HG02642 (cell line): Measurements from ENCODE around the gene ABHD17C.
"Not testable (repeated sequence)": the region's sequence is repeated elsewhere in the genome, so short reads cannot be mapped to it uniquely, and the experiment has no call there.

Source experiments
- ATAC-seq: cut with Tn5 transposase; IDR thresholded peaks from one replicate; pipeline ENCODE4 v1.9.1; 2021; ENCODE audit warnings: mild to moderate bottlenecking; ENCODE audit not compliant: unreplicated experiment, poor library complexity

Gene ABHD17C

DNA sequence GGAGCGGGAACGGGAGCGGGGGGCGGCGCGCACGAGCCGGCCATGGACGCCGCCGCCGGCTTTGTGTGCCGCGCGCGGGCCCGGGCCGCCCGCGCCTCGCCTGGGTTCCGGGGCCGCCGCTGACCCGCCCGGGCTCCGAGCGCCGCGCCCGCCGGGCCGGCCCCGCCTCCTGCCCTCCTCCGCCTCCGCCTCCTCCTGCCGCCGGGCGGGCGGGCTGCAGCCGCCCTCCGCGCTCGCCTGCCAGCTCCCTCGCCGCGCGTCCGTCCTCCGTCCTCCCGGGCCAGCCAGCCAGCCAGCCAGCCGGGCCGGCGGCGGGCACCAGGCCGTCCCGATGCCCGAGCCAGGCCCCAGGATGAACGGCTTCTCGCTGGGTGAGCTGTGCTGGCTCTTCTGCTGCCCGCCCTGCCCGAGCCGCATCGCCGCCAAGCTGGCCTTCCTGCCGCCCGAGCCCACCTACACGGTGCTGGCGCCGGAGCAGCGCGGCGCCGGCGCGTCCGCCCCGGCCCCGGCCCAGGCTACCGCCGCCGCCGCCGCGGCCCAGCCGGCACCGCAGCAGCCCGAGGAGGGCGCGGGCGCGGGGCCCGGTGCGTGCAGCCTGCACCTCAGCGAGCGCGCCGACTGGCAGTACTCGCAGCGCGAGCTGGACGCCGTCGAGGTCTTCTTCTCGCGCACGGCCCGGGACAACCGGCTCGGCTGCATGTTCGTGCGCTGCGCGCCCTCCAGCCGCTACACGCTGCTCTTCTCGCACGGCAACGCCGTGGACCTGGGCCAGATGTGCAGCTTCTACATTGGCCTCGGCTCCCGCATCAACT is at the start of gene ABHD17C:
TSS of gene ABHD17C (plus strand) at position 212 of the 812 bp plus-strand sequence. CDS start at position 332, 120 bp downstream.
- ATAC-seq = peak; percentile 79

DNA sequence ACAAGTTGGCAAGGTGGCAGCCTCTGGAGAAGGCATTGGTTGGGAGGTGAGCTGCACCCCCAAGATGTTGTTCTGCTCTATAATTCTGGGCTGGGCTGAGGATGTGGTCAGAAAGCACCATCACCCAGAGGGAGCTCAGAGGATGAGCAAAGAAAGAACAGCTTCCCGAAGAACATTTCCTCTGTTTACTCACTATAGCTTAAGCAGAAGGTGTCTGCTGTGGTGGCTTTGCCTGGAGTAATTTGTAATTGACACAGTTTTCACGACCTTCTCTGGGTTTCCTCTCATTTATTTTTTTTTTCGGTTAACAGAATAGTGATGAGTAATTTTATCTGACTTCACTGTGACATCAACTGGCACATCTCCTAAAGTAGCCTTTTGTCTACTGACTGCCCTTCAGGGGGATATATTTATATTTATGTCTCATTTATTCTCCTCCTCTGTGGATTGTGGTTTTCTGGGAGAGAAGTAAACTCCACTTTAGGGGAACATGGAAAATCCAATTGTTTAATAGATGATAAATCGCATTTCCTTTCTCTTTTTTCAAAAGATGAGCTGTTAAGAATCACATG is 49.5 kb upstream of the ABHD17C start:
- no peak for ATAC-seq

DNA sequence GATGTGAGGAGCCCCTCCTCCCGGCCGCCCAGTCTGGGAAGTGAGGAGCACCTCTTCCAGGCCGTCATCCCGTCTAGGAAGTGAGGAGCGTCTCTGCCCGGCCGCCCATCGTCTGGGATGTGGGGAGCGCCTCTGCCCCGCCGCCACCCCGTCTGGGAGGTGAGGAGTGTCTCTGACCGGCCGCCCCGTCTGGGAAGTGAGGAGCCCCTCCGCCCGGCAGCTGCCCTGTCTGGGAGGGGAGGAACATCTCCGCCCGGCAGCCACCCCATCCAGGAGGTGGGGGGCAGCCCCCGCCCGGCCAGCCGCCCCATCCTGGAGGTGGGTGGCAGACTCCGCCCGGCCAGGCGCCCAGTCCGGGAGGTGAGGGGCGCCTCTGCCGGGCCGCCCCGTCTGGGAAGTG is 47.7 kb upstream of the ABHD17C start:
- not testable (repeated sequence) for ATAC-seq

DNA sequence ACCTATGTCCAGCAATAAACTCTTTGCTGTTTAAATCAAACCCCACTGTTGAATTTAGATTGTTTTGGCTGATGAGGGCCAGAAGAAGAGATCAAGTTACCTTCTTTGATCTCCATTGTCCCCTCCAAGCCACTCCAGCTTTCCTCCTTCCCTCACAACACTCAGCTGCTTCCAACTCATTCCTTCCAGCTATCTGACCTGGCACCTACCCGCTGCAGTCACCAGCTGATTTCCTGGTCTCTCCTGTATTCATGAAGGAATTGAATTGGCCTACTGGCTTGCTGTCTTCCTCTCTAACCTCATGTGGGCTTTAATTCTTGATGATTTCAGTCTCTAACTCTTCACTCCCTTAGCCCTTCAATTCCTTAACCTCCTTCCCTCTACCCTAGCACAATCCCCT is 40.8 kb upstream of the ABHD17C start:
- no peak for ATAC-seq

DNA sequence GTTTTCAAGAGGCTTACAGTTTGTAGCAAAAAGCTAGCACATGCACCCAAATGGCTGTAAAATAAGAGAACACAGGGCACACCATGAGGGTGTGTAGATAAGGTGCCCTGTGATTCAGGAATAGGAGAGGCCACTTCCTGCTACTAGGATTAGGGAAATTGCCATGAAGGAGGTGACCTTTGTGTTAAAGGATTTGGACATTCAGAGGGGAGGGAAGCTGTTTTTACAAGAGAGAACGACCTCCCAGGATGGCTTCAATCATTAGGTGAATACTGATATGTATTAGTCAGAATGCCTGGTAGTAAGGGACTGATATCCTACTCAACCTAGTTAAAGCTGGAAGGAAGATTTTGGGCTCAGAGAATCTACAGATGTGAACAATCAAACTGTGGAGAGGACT is 35.7 kb upstream of the ABHD17C start:
- ATAC-seq = no peak

DNA sequence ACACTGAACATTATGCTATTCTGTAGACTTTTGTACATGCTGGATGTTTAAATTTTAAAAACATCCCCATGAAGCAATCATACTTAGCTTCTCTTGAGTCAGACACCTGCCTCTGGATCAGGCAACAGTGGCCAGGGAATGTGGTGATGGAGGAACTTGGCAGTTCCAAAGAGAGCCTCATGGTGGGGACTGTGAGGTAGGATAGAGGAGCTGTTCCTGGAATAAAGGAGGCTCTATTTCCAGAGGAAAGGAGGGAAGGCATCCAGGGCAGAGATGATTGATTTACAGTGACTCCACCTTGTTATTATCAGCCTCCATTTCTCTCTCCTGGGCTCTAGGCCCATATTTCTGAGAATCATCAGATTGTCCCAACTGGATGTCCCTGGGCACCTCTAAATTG is 35.0 kb upstream of the ABHD17C start:
- no peak for ATAC-seq

DNA sequence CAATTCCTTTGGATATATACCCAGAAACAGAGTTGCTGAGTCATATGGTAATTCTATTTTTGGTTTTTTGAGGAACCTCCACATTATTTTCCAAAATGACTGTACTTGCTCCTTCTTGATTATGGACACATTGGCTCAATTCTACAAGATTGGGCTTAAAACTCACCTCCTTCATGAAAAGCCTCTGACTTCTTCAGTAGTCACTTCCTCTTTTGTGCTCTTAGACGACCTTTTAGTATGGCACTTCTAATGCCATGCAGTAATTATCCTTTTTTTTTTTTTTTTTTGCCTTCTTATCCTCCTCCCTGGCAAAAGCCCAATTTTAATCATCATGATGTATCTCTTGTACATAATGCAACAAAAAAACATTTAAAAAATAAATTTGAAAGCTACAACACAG is 33.0 kb upstream of the ABHD17C start:
- no peak for ATAC-seq

DNA sequence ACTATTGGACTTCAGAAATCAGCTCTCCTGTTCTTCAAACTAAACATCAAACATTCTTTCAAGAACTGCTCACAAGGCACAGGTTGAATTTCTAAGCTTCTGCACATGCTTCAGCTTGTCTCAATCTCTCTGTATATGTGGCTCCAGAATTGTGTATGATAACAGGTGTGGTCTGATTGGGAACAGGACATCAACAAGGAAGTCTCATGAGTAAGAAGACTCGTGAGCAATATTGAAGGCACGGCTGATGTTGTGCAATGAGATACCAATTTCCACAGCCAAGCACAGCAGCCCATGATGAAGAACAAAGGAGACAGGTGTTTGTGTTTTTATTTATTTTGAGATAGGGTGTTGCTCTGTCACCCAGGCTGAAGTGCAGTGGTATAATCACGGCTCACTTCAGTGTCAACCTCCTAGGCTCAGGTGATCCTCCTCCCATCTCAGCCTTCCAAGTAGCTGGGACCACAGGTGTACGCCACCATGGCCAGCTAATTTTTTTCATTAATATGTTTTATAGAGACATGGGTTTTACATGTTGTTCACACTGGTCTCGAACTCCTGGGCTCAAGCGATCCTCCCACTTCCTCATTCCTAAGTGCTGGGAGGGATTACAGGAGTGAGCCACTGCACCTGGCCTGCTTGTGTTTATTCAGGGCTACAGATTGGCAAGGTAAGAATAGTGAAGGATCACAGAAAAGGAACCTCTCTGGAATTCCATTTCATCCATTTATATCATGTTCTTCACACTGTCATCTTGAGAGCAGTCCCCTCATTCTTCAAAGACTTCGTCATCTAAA is 32.2 kb upstream of the ABHD17C start:
- no peak for ATAC-seq

DNA sequence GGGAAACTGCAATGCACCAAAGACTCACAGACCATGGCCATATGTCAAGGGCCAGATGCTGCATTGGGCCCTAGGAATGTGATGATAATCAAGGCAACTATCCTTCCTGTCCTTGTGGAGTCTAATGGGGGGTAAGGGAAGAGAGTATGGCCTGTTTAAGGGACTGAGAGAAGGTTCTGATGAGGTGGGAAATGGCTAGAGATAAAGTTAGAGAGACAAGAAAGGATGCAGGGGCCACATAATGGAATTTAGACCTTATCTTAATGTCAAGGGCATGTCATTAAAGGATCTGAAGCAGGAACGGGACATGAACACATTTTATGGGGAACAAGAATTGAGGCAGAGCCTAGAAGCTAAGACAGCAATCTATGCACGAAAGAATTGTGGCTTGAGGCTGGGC is 30.0 kb upstream of the ABHD17C start:
- ATAC-seq = no peak

DNA sequence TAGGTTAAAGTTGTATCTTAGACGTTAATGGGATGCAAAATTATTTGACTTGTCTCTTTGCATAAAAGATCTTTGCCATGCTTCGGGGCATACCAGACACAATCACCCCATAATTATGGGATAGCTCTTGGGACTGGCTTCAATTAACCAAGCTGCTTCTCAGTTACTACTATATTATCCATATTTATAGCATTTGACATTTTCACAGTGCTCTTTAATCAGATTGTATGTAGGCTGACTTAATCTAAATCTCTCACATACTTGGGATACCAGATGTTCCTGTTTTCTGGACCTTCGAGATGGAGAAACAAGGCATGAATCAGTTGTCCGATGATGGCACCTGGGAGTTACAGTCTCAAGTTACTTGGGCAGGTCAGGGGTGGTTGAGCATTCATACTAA is 27.2 kb upstream of the ABHD17C start:
- no peak for ATAC-seq

DNA sequence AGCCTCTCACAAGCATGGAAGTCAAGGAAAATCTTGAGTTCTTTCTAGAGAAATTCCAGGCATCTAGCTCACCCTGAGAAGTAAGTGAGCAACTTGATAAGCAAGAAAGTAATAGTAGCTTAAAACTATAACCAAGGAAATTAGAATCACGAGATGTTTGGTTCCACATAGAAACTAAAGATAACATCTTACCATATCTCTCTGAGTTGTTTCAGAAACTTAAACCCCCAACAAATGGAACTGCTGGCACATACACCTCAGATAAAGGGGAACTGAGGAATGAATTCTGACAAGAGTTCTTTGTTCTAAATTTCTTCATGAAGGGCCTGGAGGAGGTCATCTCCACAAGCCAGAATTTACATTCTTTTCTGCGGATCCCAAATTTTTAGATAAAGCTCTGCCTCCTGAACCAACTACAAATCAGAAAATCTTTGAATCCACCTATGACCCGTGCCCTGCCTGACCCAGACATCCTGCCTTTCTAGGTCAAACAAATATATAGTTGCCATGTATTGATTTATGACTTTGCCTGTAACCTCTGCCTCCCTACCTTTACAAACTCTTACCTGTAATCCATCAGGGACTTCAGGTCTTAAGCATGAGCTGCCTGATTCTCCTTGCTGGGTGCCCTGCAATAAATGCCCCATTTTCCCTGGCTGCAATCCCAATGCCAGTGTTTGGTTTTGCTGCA is 26.4 kb upstream of the ABHD17C start:
- ATAC-seq = no peak

DNA sequence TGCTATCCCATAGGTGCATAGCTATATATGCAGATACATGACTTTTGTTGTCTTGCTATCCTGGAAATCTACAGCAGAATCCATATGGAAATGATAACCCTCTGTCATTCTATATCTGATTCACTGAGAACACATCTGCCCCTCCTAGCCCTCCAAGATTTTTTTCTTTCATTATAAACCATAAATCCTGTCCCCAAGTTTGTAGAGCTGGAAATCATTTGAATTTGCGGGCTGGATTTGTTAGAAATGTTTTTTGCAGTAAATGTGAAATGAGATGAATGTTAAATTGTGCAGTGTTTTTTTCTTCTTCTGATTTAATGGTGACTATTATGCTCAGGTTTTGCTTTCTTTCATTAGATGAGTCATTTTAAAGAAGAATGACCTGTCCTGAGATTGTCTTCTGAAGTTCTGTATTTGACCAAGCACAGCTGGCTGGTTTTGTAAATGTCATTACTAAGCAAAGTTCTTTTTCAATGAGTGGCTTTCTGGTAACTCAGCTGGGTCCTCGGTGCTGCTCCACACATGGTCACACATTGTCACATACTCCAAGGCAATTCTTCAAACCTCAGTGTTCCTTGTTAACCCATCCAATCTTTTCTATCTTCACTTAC is 25.3 kb upstream of the ABHD17C start:
- no peak for ATAC-seq

DNA sequence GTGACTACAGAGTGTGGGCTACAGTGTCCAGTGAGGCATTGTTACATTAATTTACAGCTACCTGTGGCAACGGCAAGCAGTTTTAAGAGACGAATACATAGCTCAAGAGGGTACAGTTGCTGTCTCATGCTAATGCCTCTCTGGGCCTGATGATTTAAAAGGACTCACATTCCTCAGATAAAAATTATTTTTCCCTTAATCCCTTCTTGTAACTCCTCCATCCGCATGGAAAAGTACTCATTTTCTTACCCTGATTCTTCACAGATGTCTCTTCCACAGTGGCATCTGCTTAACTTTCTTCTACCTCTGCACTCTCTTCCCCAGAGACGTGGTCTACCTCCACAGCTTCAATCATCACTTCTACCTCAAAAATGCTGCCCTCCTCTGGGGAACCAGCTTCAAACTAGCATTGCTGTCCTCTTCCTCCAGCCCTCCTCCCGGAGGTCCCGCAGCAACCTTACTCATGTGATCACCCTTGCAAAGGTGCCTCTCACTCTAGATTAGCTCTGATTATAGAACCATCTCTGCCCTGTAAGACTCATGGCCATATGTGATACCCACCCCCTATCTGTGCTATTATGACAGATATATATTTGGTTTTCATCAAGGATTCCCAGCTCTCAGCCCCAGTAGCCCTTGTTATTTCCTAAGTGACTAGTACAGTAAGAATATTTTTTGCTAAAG is 21.4 kb upstream of the ABHD17C start:
- ATAC-seq = no peak

DNA sequence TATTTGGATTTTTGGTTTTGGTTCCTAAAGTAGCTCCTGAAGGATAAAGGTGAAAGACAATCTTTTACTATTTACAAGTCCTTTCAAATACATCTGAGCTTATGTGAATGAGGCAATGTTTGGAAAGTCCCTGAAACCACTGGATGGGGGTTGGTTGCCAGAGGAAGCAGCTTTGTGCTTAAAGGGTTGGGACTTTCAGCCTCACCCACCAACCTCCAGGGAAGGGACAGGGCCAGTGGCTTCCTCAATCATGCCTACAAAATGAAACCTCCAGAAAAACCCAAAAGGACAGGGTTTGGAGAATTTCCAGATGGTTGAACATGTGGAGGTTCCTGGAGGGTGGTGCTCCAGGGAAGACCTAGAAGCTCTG is 20.9 kb upstream of the ABHD17C start:
- peak; percentile 56 for ATAC-seq

DNA sequence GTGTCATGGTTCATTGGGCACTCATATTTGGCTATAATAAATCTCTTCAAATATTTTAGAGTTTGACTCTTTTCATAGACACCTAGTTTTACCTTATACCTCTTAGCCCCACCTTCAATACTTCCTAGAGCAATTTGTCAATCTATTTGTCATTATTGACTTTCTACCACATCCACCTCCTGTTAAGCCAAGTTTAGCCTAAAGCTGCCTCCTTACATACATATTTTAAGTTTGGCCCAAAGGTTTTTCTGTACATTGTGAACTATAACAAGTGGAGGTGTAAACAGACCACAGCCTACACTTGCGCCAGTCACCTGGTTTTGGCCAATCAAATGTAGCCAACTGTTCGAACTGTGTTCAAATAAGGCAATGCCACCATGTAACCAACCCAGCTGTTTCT is 18.1 kb upstream of the ABHD17C start:
- no peak for ATAC-seq

DNA sequence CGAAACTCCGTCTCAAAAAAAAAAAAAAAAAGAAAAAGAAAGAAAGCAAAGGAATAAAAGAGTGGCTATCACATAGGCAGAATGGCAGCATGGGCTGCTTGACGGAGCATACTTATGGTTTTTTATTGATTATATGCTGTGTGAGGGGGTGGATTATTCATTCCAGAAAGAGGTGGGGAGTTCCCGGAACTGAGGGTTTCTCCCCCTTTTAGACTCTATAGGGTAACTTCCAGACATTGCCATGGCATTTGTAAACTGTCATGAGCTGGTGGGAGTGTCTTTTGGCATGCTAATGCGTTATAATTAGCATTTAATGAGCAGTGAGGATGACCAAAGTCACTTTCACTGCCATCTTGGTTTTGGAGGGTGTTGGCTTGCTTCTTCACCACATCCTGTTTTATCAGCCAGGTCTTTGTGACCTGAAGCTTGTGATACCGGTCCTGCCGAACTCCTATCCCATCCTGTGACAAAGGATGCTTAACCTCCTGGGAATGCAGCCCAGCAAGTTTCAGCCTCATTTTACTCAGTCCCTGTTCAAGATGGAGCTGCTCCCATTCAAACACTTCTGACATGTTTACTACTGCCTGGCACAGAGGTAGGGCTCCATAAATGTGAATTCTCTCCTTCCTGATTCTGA is 15.8 kb upstream of the ABHD17C start:
- no peak for ATAC-seq

DNA sequence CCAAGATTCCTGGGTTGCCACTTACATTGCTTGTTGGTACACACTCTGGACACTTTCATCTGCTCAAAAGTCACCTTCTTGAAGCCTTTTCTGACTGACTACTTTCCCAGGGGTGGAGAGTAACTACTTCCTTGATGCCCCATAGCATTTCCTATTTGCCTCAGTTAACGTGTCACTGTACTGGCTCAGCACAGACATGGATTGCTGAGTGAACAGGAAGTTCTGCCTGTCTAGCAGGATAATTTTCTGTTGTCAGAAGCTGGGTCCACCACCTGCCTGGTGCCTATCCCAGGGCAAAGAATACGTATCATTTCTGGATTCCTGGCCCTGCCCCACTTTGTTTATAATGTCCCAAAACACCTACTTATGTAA is 15.3 kb upstream of the ABHD17C start:
- no peak for ATAC-seq

DNA sequence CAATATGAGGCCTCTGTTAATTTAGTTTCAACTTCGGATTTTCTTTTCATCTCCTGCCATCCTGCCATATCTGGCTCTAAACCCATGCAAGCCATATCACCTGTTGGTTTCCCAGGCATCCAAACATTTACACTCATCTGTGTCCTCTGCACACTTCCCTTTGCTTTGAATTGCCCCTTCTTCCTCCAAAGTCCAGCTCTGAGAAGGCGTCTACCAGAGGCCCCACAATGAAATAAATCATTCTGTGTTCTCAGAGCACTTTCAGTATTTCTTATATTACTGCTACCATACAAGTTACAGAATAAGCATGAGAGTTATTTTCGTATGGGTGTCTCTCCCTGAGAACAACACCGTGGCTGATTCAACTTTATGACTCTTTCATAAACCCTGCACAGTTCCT is 12.9 kb upstream of the ABHD17C start:
- no peak for ATAC-seq

DNA sequence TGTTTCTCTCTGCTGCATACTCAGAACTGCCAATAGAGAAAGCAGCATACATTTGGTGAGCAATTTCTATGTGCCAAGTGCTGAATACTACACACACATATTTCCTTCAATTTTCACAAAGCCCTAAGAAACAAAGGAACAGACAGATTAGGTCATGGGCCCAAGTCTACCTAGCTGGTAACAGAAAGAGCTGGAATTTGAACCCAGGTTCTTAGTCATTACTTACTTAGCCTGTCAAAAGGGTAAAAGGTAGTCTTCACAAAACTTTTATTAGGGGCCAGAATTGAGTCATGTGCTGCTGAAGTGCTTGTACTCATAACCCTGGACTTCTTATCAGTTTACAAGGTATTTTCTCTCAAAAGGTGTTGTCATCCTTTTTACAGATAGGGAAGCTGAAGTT is 10.4 kb upstream of the ABHD17C start:
- no peak for ATAC-seq
